HG03159 (cell line): ENCODE results near the gene NCAPG2.

Experiments
- ATAC-seq: cut with Tn5 transposase; IDR thresholded peaks from one replicate; pipeline ENCODE4 v1.9.1; 2021; ENCODE audit warnings: mild to moderate bottlenecking, moderate library complexity; ENCODE audit not compliant: unreplicated experiment

NCAPG2 gene

GRCh38 chr7:158733775-158734494, 29.3 kb upstream of the NCAPG2 start:
- ATAC-seq, result no peak

GRCh38 chr7:158733220-158733519, 28.6 kb upstream of the NCAPG2 start:
- no peak for ATAC-seq

GRCh38 chr7:158732494-158733219, 28.1 kb upstream of the NCAPG2 start:
- no peak for ATAC-seq

- no peak for ATAC-seq
These were observed 27.2 kb upstream of the NCAPG2 start for GRCh38 chr7:158731761-158732160.

- ATAC-seq, result no peak
These were observed 26.1 kb upstream of the NCAPG2 start for GRCh38 chr7:158730383-158731346.

GRCh38 chr7:158729646-158730382, 25.2 kb upstream of the NCAPG2 start:
- no peak for ATAC-seq

- no peak for ATAC-seq
These were observed 24.5 kb upstream of the NCAPG2 start for GRCh38 chr7:158728911-158729645.

- no peak for ATAC-seq
These were observed 23.1 kb upstream of the NCAPG2 start for GRCh38 chr7:158727690-158728089.

- ATAC-seq, result no peak
These were observed 21.7 kb upstream of the NCAPG2 start for GRCh38 chr7:158726277-158726807.

- ATAC-seq, result no peak
These were observed 20.8 kb upstream of the NCAPG2 start for GRCh38 chr7:158725506-158725800.

- no peak for ATAC-seq
These were observed 20.3 kb upstream of the NCAPG2 start for GRCh38 chr7:158724658-158725505.

- no peak for ATAC-seq
These were observed 19.2 kb upstream of the NCAPG2 start for GRCh38 chr7:158723714-158724385.

GRCh38 chr7:158723266-158723665, 18.7 kb upstream of the NCAPG2 start:
- ATAC-seq, result no peak

GRCh38 chr7:158722574-158723237, 18.1 kb upstream of the NCAPG2 start:
- ATAC-seq, result no peak

- ATAC-seq, result no peak
These were observed 15.5 kb upstream of the NCAPG2 start for GRCh38 chr7:158720112-158720511.

GRCh38 chr7:158716802-158717201, 12.2 kb upstream of the NCAPG2 start:
- no peak for ATAC-seq

- no peak for ATAC-seq
These were observed 6.1 kb upstream of the NCAPG2 start for GRCh38 chr7:158710651-158711102.

- no peak for ATAC-seq
These were observed 3.0 kb upstream of the NCAPG2 start for GRCh38 chr7:158707610-158708009.
